Measurements from ENCODE around the gene CCNY. TPM values are rescaled to one million over a fixed set of nuclear protein-coding genes. Genes with fewer than 3 reads are reported as not detected.

The CCNY gene
- total and polyA plus RNA-seq, 2 of the 13 experiments (the other 11 are each of a cell fraction or from before 2014, with no cell fraction given), result 48.2 to 54.7 TPM

GRCh38 chr10:35541720-35542119 lies 205.4 kb downstream of the CCNY start (continued):
- no peak for TF ChIP-seq SCMH1 (CRISPR knock-in tag; IDR thresholded peaks at IDR 0.05; ENCODE audit: borderline replicate concordance)
- no peak for TF ChIP-seq TSC22D2 (CRISPR knock-in tag; IDR thresholded peaks at IDR 0.05; ENCODE audit: borderline replicate concordance)
- TF ChIP-seq FOXP1 (IDR thresholded peaks at IDR 0.05), result no peak
- no peak for TF ChIP-seq FOXP1 (CRISPR knock-in tag; IDR thresholded peaks at IDR 0.05)

- no TSS peak for BruUV-seq (replicated peaks)
- H3K4me3 ChIP-seq (replicated peaks in 1 of 3; ENCODE audit: insufficient read depth in 1 of 3, low read depth in 2 of 3, low read length in 3 of 3), result no peak overlapping the region
- in situ Hi-C loops (cut with HindIII; ENCODE audit: extremely low pct_ligation_motif_present, low pct_unique_long_range_greater_than_20kb) (no loop called here), intact Hi-C loops (cut with micrococcal nuclease; ENCODE audit: unreplicated experiment) (no loop called here)
- H3K27me3 ChIP-seq (ENCODE audit: control insufficient read depth in 1 of 2, insufficient read depth in 2 of 2, low read length in 2 of 2), result no peaks in the 10 kb centered on the region
- POLR2A ChIA-PET, result no interaction called here
- no peaks in the 10 kb centered on the region for H4K20me1 ChIP-seq (ENCODE audit: insufficient read depth, low read length)
- no peak overlapping the region for H3K27ac ChIP-seq (ENCODE audit: extremely low read length, insufficient read depth, low read length)
- DNase-seq (ENCODE audit: low spot score) (peak; percentile 72), FAIRE-seq (no peak), ATAC-seq (peak; percentile 86)
- H3K9ac ChIP-seq (ENCODE audit: insufficient read depth, low read depth, low read length), result no peak overlapping the region
- no peak overlapping the region for H3K4me2 ChIP-seq (ENCODE audit: low read depth, low read length)
- H2AFZ ChIP-seq (ENCODE audit: low read length), result no peak overlapping the region
- no peaks in the 10 kb centered on the region for H3K79me2 ChIP-seq (ENCODE audit: insufficient read depth, low read length)
- CTCF ChIA-PET (ENCODE audit: low intra/inter-chr PET ratio, low total read pairs), result no interaction called here
- 67% methylated on average over 3 of the region's 4 CpGs for WGBS (ENCODE audit: low lambda C conversion rate)
- peaks cover 18% of the 10 kb centered on the region for H3K4me1 ChIP-seq (ENCODE audit: insufficient read depth, low read length)
- H3K9me3 ChIP-seq (ENCODE audit: low read length), result no peaks in the 10 kb centered on the region
- H3K36me3 ChIP-seq (replicated peaks in 1 of 2; ENCODE audit: control insufficient read depth in 1 of 2, insufficient read depth in 2 of 2, low read length in 2 of 2), result peaks cover 12 to 44% of the 10 kb centered on the region in 2 experiments
- TF ChIP-seq EHMT2 (IDR thresholded peaks at IDR 0.05; ENCODE audit: borderline replicate concordance, low read depth, low read length), result no peak
- TF ChIP-seq ZNF652 (CRISPR knock-in tag; IDR thresholded peaks at IDR 0.05; ENCODE audit: borderline replicate concordance, low read depth), result no peak
- TF ChIP-seq KLF11 (CRISPR knock-in tag; IDR thresholded peaks at IDR 0.05), result no peak
- TF ChIP-seq POGZ (CRISPR knock-in tag; IDR thresholded peaks at IDR 0.05), result peak; percentile 53
- TF ChIP-seq RELA (CRISPR knock-in tag; IDR thresholded peaks at IDR 0.05), result no peak
- no peak for TF ChIP-seq AHR (CRISPR knock-in tag; IDR thresholded peaks at IDR 0.05)
- TF ChIP-seq HOXA7 (CRISPR knock-in tag; IDR thresholded peaks at IDR 0.05), result no peak
- no peak for TF ChIP-seq ATF1 (CRISPR knock-in tag; IDR thresholded peaks at IDR 0.05)
- TF ChIP-seq SALL1 (CRISPR knock-in tag; IDR thresholded peaks at IDR 0.05), result peak; percentile 44; the same call in 1 of the 2 replicates
- TF ChIP-seq STAT5B (CRISPR knock-in tag; IDR thresholded peaks at IDR 0.05), result no peak
- no peak for TF ChIP-seq ZNF431 (CRISPR knock-in tag; IDR thresholded peaks at IDR 0.05; ENCODE audit: borderline replicate concordance, low read depth)
- no peak for TF ChIP-seq PATZ1 (CRISPR knock-in tag; IDR thresholded peaks at IDR 0.05)
- TF ChIP-seq FOXK1 (CRISPR knock-in tag; IDR thresholded peaks at IDR 0.05; ENCODE audit: borderline replicate concordance, low read depth), result peak; percentile 33; the same call in 1 of the 2 replicates
- TF ChIP-seq, protein P1, sequence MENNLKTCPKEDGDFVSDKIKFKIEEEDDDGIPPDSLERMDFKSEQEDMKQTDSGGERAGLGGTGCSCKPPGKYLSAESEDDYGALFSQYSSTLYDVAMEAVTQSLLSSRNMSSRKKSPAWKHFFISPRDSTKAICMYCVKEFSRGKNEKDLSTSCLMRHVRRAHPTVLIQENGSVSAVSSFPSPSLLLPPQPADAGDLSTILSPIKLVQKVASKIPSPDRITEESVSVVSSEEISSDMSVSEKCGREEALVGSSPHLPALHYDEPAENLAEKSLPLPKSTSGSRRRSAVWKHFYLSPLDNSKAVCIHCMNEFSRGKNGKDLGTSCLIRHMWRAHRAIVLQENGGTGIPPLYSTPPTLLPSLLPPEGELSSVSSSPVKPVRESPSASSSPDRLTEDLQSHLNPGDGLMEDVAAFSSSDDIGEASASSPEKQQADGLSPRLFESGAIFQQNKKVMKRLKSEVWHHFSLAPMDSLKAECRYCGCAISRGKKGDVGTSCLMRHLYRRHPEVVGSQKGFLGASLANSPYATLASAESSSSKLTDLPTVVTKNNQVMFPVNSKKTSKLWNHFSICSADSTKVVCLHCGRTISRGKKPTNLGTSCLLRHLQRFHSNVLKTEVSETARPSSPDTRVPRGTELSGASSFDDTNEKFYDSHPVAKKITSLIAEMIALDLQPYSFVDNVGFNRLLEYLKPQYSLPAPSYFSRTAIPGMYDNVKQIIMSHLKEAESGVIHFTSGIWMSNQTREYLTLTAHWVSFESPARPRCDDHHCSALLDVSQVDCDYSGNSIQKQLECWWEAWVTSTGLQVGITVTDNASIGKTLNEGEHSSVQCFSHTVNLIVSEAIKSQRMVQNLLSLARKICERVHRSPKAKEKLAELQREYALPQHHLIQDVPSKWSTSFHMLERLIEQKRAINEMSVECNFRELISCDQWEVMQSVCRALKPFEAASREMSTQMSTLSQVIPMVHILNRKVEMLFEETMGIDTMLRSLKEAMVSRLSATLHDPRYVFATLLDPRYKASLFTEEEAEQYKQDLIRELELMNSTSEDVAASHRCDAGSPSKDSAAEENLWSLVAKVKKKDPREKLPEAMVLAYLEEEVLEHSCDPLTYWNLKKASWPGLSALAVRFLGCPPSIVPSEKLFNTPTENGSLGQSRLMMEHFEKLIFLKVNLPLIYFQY (CRISPR knock-in tag; IDR thresholded peaks at IDR 0.05; ENCODE audit: borderline replicate concordance), result no peak
- TF ChIP-seq FOSL2 (CRISPR knock-in tag; IDR thresholded peaks at IDR 0.05), result peak; percentile 87
- TF ChIP-seq CEBPB (IDR thresholded peaks at IDR 0.05; ENCODE audit: borderline replicate concordance, low read depth, low read length), result no peak
- no peak for TF ChIP-seq ZNF619 (CRISPR knock-in tag; IDR thresholded peaks at IDR 0.05)
- TF ChIP-seq BHLHE40 (IDR thresholded peaks at IDR 0.05; ENCODE audit: low read length), result 0 out of 2 replicates have a peak, but pooled peaks have one; percentile 18
Observed at GRCh38 chr10:35542303-35542702, 206.0 kb downstream of the CCNY start.

All from HepG2 (cell line).